Chondrocyte (in vitro differentiated cells): ENCODE data around the gene LASP1. TPM values are rescaled to one million over a fixed set of nuclear protein-coding genes. Genes with fewer than 3 reads are reported as not detected.

Experiments used
- DNase-seq: peaks from one replicate; pipeline ENCODE4 v3.0.0; 2021; ENCODE audit warnings: mixed read lengths, low spot score
- H3K27ac Mint-ChIP-seq: one replicate; pipeline ENCODE4 v1.8.0; 2021; ENCODE audit warnings: mild to moderate bottlenecking, moderate library complexity, mixed read lengths; ENCODE audit not compliant: unreplicated experiment
- H3K27me3 Mint-ChIP-seq: 2 replicates; pipeline ENCODE4 v1.8.0; 2021; ENCODE audit warnings: low read depth, mixed read lengths
- H3K36me3 Mint-ChIP-seq: 2 replicates; pipeline ENCODE4 v1.8.0; 2021; ENCODE audit warnings: low read depth, mixed read lengths
- H3K4me1 Mint-ChIP-seq: 2 replicates; pipeline ENCODE4 v1.8.0; 2021; ENCODE audit warnings: low read depth, mild to moderate bottlenecking, mixed read lengths
- H3K4me3 Mint-ChIP-seq: one replicate; pipeline ENCODE4 v1.8.0; 2021; ENCODE audit warnings: mild to moderate bottlenecking, moderate library complexity, mixed read lengths; ENCODE audit not compliant: unreplicated experiment
- H3K9me3 Mint-ChIP-seq: 2 replicates; pipeline ENCODE4 v1.8.0; 2021; ENCODE audit warnings: low read depth, mixed read lengths
- total RNA-seq: library from RNA; stranded (reverse); gene quantifications from 3 replicates; pipeline ENCODE4 v1.2.1, GENCODE V29; 2021
- TF ChIP-seq, protein P1 (sequence below): fragments of 200-600 bp; sonication (generic); IDR thresholded peaks from 2 replicates; pipeline ENCODE4 v1.5.0; 2021; ENCODE audit warnings: antibody characterized with exemption, mild to moderate bottlenecking, moderate library complexity

LASP1 gene
- total RNA-seq, 1 donor from 2014 or later = 599 TPM

DNA sequence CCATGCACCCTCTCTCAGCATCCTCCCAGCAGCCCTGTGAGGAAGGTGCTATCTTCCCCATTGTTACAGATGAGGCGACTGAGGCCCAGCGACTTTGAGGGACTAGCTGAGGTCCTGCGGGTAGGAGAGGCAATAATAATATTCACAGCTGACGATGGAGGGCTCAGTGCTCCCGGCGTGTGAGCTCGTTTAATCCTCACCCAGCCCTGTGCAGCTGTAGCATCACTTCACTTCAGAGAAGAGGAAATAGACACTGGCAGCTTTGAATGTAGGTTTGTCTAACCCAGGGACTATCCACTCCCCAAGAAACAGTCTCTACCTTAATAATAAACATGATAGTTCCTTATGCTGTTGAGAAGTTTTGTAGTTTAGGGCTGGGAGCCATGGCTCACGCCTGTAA, 21.6 kb downstream of the LASP1 start:
- Mint-ChIP-seq H3K9me3 (no peaks in the 10 kb centered on the region), H3K27me3 (no peaks in the 10 kb centered on the region), H3K36me3 (peaks cover 33% of the 10 kb centered on the region), H3K4me3 (no peak overlapping the region), H3K27ac (peak overlapping the region; percentile 69), H3K4me1 (peaks cover 68% of the 10 kb centered on the region)
- DNase-seq = no peak
- TF ChIP-seq, protein P1, sequence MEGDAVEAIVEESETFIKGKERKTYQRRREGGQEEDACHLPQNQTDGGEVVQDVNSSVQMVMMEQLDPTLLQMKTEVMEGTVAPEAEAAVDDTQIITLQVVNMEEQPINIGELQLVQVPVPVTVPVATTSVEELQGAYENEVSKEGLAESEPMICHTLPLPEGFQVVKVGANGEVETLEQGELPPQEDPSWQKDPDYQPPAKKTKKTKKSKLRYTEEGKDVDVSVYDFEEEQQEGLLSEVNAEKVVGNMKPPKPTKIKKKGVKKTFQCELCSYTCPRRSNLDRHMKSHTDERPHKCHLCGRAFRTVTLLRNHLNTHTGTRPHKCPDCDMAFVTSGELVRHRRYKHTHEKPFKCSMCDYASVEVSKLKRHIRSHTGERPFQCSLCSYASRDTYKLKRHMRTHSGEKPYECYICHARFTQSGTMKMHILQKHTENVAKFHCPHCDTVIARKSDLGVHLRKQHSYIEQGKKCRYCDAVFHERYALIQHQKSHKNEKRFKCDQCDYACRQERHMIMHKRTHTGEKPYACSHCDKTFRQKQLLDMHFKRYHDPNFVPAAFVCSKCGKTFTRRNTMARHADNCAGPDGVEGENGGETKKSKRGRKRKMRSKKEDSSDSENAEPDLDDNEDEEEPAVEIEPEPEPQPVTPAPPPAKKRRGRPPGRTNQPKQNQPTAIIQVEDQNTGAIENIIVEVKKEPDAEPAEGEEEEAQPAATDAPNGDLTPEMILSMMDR = no peak

DNA sequence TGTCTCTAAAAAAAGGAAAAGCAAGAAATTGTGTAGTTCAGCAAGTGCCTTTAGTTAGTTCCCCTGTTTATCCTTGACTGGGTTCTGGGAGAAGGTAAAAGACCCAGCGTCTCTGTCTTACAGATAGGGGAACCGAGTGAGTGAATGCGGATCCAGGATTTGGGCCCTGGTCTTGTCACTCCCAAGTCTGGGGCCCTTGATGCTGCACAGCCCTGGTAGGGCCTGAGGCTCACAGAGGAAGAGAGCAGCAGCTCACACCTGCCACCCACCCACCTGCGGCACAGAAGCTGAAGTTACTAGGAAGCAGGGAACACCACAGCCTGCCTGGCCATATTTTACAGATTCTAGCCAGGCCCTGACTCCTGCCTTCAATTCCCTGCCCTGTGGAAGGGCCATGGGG, 22.2 kb downstream of the LASP1 start:
- TF ChIP-seq, protein P1 = no peak
- Mint-ChIP-seq H3K27ac (no peak overlapping the region), H3K4me3 (no peak overlapping the region), H3K27me3 (no peaks in the 10 kb centered on the region), H3K4me1 (peaks cover 69% of the 10 kb centered on the region), H3K36me3 (peaks cover 35% of the 10 kb centered on the region), H3K9me3 (no peaks in the 10 kb centered on the region)
- DNase-seq = no peak

DNA sequence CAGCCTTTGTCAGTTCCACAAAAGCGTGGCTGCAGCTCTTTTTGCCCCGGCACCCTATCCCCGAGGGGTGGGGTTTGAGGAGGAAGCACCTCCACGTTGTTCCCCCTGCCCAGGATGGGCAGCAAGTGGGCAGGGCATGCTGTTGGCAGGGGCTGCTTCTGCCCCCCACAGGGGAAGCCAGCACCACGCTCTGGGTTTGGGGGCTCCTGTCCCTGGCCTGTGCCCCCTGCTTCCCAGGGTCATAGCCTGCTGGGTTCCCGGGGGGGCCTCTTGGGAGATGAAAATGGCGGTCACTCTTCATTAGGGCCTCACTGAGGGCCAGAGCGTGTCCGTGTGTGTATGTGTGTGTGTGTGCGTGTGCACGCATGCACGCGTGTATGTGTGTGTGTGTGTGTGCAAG, 22.8 kb downstream of the LASP1 start:
- DNase-seq = no peak
- peaks cover 69% of the 10 kb centered on the region for H3K4me1 Mint-ChIP-seq
- no peak overlapping the region for H3K4me3 Mint-ChIP-seq
- TF ChIP-seq, protein P1 = no peak
- no peaks in the 10 kb centered on the region for H3K27me3 Mint-ChIP-seq
- H3K9me3 Mint-ChIP-seq = no peaks in the 10 kb centered on the region
- peaks cover 36% of the 10 kb centered on the region for H3K36me3 Mint-ChIP-seq
- peak overlapping the region; percentile 58 for H3K27ac Mint-ChIP-seq

DNA sequence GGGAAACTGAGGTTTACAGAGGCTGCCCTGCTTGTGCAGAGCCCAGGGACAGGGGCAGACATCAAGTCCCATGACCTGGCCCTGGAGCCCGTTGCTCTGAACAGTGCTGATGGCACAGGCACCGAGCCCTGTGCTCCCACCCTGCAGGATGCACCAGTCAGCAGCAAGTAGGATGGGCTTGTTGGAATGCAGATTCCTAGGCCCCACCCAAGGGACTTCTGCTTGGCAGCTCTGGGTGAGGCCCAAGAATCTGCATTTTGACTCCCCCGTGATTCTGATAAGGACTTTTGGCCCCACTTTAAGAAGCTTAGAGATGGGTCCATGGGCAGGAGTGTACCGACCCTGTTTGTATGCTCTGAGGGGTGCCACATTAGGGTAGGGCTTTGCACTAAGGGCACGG, 23.3 kb downstream of the LASP1 start:
- TF ChIP-seq, protein P1 = no peak
- Mint-ChIP-seq H3K4me1 (peaks cover 73% of the 10 kb centered on the region), H3K27ac (peak overlapping the region; percentile 58), H3K27me3 (no peaks in the 10 kb centered on the region), H3K9me3 (no peaks in the 10 kb centered on the region), H3K36me3 (peaks cover 41% of the 10 kb centered on the region), H3K4me3 (no peak overlapping the region)
- no peak for DNase-seq

DNA sequence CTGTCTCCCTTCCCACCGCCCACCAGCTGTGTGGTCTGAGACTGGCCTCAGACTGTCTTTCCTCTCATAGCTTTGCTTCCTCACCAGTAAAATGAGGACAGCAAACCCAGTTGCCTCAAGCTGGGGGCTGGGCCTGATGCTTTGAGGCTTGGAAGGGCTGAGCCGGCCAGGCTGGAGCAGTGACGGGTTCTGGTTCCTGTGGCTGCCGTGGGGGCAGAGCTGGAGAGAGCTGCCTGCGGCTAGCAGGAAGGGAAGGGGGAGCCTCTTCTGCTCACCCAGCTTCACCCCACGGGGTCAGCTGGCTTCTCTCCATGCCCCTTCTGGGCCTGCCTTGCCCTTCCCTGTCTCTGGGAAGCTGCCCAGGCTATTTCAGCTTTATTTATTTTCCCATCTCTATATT, 23.7 kb downstream of the LASP1 start:
- peaks cover 44% of the 10 kb centered on the region for H3K36me3 Mint-ChIP-seq

More for the DNA sequence above, 23.7 kb downstream of the LASP1 start:
- Mint-ChIP-seq H3K9me3 (no peaks in the 10 kb centered on the region), H3K27me3 (no peaks in the 10 kb centered on the region), H3K4me3 (no peak overlapping the region), H3K4me1 (peaks cover 74% of the 10 kb centered on the region), H3K27ac (peak overlapping the region; percentile 58)
- DNase-seq = no peak
- TF ChIP-seq, protein P1 = no peak
